ENCODE results near the gene NDUFA9.

NDUFA9 gene

GRCh38 chr12:4648501-4649357 is at the start of gene NDUFA9, which contains the start of gene AKAP3:
NDUFA9 (plus strand) TSS chr12:4649114; CDS start chr12:4649127, 13 bp downstream.
AKAP3 (minus strand) TSS chr12:4649051; CDS start chr12:4638196, 10,855 bp downstream.
- DNase-seq: peak; percentile 85

GRCh38 chr12:4603421-4603820 is 45.5 kb upstream of the NDUFA9 start:
- DNase-seq: no peak

GRCh38 chr12:4603946-4604345 is 45.0 kb upstream of the NDUFA9 start:
- DNase-seq: no peak

- DNase-seq: peak; percentile 92
Observed at GRCh38 chr12:4604684-4605193, 44.2 kb upstream of the NDUFA9 start.

- DNase-seq: no peak
Observed at GRCh38 chr12:4607056-4607455, 41.9 kb upstream of the NDUFA9 start.

GRCh38 chr12:4609071-4609470 is 39.8 kb upstream of the NDUFA9 start:
- DNase-seq: no peak

- no peak for DNase-seq
Observed at GRCh38 chr12:4610481-4610880, 38.4 kb upstream of the NDUFA9 start.

GRCh38 chr12:4615667-4616066 is 33.2 kb upstream of the NDUFA9 start:
- DNase-seq: no peak

- no peak for DNase-seq
Observed at GRCh38 chr12:4621511-4621910, 27.4 kb upstream of the NDUFA9 start.

GRCh38 chr12:4626543-4626942 is 22.4 kb upstream of the NDUFA9 start:
- DNase-seq: no peak

- no peak for DNase-seq
Observed at GRCh38 chr12:4628406-4628805, 20.5 kb upstream of the NDUFA9 start.

GRCh38 chr12:4630262-4630661 is 18.7 kb upstream of the NDUFA9 start:
- no peak for DNase-seq

GRCh38 chr12:4643747-4644146 is 5.2 kb upstream of the NDUFA9 start:
- DNase-seq: no peak

GRCh38 chr12:4645023-4645422 is 3.9 kb upstream of the NDUFA9 start:
- no peak for DNase-seq

GRCh38 chr12:4648104-4648500 is 812 bp upstream of the NDUFA9 start:
- DNase-seq: peak; percentile 21

- DNase-seq: no peak
Observed at GRCh38 chr12:4649358-4649661, 396 bp downstream of the NDUFA9 start.

GRCh38 chr12:4653257-4653656 is 4.3 kb downstream of the NDUFA9 start:
- DNase-seq: no peak

GRCh38 chr12:4653691-4654090 is 4.8 kb downstream of the NDUFA9 start:
- DNase-seq: no peak

GRCh38 chr12:4663971-4664505 is 15.1 kb downstream of the NDUFA9 start:
- peak; percentile 85 for DNase-seq

- DNase-seq: no peak
Observed at GRCh38 chr12:4665236-4665635, 16.3 kb downstream of the NDUFA9 start.

GRCh38 chr12:4679711-4680110 is 30.8 kb downstream of the NDUFA9 start:
- no peak for DNase-seq

GRCh38 chr12:4681732-4682131 is 32.8 kb downstream of the NDUFA9 start:
- no peak for DNase-seq

GRCh38 chr12:4685317-4685716 is 36.4 kb downstream of the NDUFA9 start:
- no peak for DNase-seq

GRCh38 chr12:4690760-4691159 is 41.8 kb downstream of the NDUFA9 start:
- DNase-seq: no peak

All from HCEC 1CT (cell line).